HG03039 (cell line): ENCODE measurements around the gene ACP3.
A peak's percentile ranks its signal among the peaks of the same experiment; 100 is the strongest.
"Not testable (repeated sequence)": the region's sequence is repeated elsewhere in the genome, so short reads cannot be mapped to it uniquely, and the experiment has no call there.

Experiments used
- ATAC-seq: cut with Tn5 transposase; IDR thresholded peaks from one replicate; pipeline ENCODE4 v1.9.1; 2021; ENCODE audit warnings: mild to moderate bottlenecking, moderate library complexity; ENCODE audit not compliant: unreplicated experiment

ACP3 gene

GRCh38 chr3:132354916-132355702 is 37.9 kb downstream of the ACP3 start:
- no peak for ATAC-seq

GRCh38 chr3:132356568-132356967 is 39.4 kb downstream of the ACP3 start:
- no peak for ATAC-seq

- no peak for ATAC-seq
Measured at GRCh38 chr3:132360717-132361116, 43.5 kb downstream of the ACP3 start.

- ATAC-seq: no peak
Measured at GRCh38 chr3:132362329-132362728, 45.1 kb downstream of the ACP3 start.

GRCh38 chr3:132368515-132368914 is 51.3 kb downstream of the ACP3 start:
- no peak for ATAC-seq

GRCh38 chr3:132368962-132369361 is 51.8 kb downstream of the ACP3 start:
- ATAC-seq: no peak

- ATAC-seq: not testable (repeated sequence)
Measured at GRCh38 chr3:132376945-132377354, 59.7 kb downstream of the ACP3 start.

DNA sequence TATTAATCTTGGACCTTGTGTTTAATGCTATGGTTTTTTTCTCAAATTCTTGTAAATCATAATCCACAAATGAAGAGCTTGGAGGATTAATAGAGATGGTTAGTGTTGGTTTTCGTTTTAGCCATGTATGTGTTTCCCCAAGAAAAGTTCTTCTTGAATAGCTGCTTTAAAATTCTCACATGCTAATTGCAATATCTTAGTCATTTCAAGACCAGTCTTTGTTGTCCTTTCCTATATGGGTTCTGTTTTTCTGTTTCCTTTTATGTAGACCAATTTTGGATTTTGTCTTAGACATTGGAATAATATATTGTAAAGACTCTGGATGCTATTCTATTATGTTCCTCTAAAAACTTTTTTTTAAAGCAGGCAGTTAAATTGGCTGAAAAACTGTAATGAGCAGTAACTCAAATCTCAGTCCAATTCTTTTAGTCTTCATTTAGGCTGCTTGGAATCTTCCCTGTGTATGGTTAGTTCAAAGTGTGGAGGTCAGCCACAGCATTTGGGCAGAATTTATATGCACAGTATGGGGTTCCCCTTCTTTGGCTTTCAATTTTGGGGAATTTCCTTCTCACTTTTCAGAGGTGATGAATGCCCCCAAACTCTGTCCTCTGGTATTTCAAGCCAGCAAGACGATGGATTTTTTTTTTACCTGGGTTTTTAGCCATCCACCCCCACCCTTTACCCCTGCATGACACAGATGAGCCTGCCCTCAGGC is 61.0 kb downstream of the ACP3 start:
- ATAC-seq: peak; percentile 40

- ATAC-seq: no peak
Measured at GRCh38 chr3:132378846-132379245, 61.6 kb downstream of the ACP3 start.

- peak; percentile 36 for ATAC-seq
Measured at GRCh38 chr3:132380920-132381319, 63.7 kb downstream of the ACP3 start.

GRCh38 chr3:132381348-132381944 is 64.2 kb downstream of the ACP3 start:
- ATAC-seq: peak; percentile 54

DNA sequence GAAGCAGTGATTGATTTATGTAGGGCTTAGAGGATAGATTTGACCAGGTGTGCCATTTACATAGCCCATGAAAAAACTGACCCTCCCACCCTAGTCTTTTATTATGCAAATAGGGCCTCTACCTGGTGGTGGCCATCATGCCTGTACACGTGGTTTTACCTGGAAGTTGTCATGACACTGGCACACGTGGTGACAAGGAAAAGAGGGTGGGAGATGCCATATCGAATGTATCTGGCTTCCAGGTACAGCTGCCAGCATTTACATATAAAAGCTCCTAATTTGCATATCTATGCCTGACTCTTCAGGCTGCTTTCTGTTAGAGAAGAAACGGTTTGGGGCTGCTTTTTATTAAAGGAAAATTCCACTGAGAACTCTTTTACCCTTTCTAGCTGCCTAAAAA is 65.1 kb downstream of the ACP3 start:
- ATAC-seq: no peak

DNA sequence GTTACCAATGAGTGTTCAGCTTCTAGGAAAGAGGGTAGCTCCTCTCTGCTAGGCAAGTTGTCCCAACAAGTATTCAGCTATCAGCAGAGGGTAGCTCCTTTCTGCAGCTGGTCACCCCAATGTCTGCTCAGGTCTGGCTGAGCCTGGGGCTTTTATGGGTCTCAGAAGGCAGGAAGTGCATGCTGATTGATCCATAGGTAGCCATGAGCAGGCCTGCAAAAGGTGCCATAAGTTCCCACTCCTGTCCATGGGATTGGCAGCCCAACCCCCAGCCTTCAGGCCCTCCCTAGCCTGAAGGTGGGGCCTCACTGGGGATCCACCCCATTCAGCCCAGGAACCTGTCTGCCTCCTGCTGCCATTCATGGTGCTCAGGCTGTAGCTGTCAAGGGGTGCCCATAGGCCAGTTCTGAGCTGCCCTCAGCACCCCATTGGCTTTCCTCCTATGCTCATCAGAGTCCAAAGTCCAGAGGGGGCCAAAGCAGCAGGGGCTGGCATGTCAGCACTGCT is 65.5 kb downstream of the ACP3 start:
- no peak for ATAC-seq

GRCh38 chr3:132386259-132386658 is 69.1 kb downstream of the ACP3 start:
- ATAC-seq: no peak

DNA sequence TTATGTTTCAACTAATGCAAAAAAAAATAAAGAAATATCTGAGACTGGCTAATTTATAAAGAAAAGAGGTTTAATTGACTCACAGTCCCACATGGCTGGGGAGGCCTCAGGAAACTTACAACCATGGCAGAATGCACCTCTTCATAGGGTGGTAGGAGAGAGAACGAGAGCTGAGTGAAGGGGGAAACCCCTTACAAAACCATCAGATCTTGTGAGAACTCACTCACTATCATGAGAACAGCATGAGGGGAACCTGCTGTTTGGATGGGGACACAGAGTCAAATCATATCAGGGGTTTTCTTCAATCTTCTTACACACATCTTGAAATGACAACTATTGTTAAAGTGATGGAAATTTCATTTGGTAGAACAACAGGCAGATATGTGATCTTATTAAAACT is 75.5 kb downstream of the ACP3 start:
- not testable (repeated sequence) for ATAC-seq

DNA sequence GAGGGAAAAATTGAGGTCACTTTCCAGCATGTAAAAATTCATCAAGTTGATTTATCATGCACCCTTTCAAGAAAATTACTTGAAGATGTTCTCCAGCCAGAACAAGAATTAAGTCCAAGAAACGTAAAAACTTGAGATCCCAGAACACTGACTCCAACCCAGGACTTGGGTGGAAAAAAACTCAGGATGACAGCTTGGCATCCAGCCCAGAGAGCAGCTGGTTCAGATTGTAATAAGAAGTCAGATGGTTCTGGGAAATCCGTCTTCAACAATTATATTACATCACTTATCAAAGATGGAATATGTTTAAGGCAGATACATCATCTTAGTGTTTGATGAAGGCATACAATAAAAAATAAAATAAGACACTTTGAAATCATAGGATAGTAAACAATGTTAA is 77.1 kb downstream of the ACP3 start:
- ATAC-seq: no peak

DNA sequence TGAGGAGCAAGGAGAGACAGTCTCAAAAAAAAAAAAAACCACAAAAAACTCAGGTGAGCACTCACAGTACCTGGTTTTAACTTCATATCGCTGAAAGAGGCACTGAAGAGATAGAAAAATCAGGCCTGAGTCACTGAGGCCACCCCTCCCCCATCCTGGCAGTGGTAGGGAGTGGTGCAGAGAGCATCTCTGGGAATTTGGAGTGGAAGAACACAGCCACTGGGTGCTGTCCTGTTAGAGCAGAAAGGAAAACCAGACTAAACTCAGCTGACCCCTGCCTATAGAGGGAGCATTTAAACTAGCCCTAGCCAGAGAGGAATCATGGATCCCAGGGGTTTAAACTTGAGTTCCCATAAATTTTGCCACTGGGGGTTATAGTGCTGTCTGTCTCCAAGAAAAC is 77.9 kb downstream of the ACP3 start:
- no peak for ATAC-seq

DNA sequence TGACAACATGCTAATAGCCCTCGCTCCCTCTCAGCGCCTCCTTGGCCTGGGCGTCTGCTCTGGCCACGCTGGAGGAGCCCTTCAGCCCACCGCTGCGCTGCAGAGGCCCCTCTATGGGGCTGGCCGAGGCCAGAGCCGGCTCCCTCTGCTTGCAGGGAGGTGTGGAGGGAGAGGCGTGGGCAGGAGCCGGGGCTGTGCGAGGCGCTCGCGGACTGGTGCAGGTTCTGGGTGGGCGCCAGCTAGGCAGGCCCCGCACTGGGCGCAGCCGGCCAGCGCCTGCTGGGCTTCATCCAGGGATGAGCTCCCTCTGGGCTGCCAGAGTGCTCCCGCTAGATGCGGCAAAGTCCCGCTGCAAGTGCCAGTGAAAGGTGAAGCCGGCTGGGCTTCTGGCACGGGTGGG is 79.0 kb downstream of the ACP3 start:
- ATAC-seq: no peak

- ATAC-seq: not testable (repeated sequence)
Measured at GRCh38 chr3:132396776-132397175, 79.6 kb downstream of the ACP3 start.

DNA sequence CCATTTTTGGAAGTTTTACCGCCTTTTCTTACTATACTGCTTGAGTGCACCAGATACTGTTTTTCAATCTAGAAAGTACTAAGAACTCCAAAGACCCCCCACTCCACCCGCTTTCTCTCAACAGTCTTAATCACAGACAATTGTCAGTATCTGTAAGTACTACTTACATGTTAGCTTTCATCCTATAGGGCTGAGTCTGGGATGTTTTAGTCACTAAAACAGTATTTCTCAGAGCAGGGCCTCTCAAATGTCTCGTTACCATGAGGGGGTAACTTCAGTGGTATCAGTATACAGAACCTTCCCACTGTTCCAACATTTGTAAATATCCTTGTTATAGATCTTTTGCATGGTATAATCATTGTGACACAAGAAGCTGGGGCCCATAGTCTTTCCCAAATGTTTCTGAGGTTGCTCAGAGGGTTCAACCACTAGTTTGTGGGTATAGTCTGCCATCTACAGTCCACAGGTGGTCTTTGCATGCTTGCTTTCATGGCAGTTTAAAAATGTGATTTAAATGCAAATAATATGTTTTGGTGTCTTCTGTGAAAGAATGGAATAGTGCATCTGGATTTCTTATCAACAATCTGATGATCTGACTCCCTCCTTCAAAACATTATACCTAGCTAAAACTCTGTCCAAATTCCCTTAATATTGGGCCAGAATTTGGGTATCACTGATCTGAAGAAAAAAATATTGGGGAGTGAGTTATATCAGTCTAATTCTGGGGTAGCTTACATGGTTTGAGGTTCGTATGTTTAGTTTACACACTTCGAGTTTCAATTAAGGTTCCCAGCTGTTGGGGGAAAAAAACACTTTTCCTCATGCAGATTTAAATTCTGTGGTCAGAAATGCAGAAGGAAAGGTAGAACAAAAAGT is 82.1 kb downstream of the ACP3 start:
- ATAC-seq: no peak

- no peak for ATAC-seq
Measured at GRCh38 chr3:132401255-132401654, 84.0 kb downstream of the ACP3 start.
